Stomach (tissue), 9 donors: ENCODE results near the gene MYRFL. TPM values are rescaled to one million over a fixed set of nuclear protein-coding genes. Genes with fewer than 3 reads are reported as not detected.

Experiments
- DNase-seq, 2 donors: peaks; one replicate each; pipeline versions ENCODE4 v3.0.0 to v3.0.0-alpha.2; 2013 to 2019
- H3K27ac ChIP-seq, 5 donors: fragments of 200-600 bp in 4 of 5; sonication (generic) in 4 of 5; one replicate each; pipeline ENCODE4 v1.5.1; 2013 to 2019; ENCODE audit warnings: mild to moderate bottlenecking in 1 of 5, moderate library complexity in 1 of 5
- H3K27me3 ChIP-seq, 3 donors: fragments of 200-600 bp; sonication (generic); one replicate each; pipeline ENCODE4 v1.5.1; 2017 to 2019; ENCODE audit warnings: mixed run types in 1 of 3
- H3K36me3 ChIP-seq, 4 donors: fragments of 200-600 bp; sonication (generic); 1 replicate in 3 of 4; 2 replicates in 1 of 4; pipeline ENCODE4 v1.5.1; 2016 to 2019
- H3K4me1 ChIP-seq, 4 donors: fragments of 200-600 bp; sonication (generic); one replicate each; pipeline ENCODE4 v1.5.1; 2016 to 2019
- H3K4me3 ChIP-seq, 4 donors: fragments of 200-600 bp; sonication (generic) in 3 of 4; one replicate each; pipeline ENCODE4 v1.5.1; 2016 to 2019; ENCODE audit warnings: mild to moderate bottlenecking in 1 of 4
- H3K9me3 ChIP-seq, 4 donors: fragments of 200-600 bp; sonication (generic); one replicate each; pipeline ENCODE4 v1.5.1; 2016 to 2019
- EP300 ChIP-seq: sonication (generic); formaldehyde crosslinking; IDR thresholded peaks from one replicate; pipeline ENCODE4 v1.6.1; 2017; ENCODE audit warnings: antibody characterized with exemption
- POLR2A ChIP-seq, 4 donors: fragments of 450-650 bp; IDR thresholded peaks; one replicate each; pipeline ENCODE4 v1.6.1; 2016; ENCODE audit warnings: antibody characterized with exemption in 4 of 4, control low read depth in 2 of 4, mild to moderate bottlenecking in 1 of 4, moderate library complexity in 1 of 4
- POLR2AphosphoS5 ChIP-seq, 3 donors: sonication (generic); formaldehyde crosslinking; IDR thresholded peaks; one replicate each; pipeline ENCODE4 v1.6.1; 2016; ENCODE audit warnings: antibody characterized with exemption in 3 of 3
- WGBS, 5 donors: extraction: QIAGEN DNeasy Blood & Tissue Kit in 3 of 5; methylation state at CpG; one replicate each; pipeline versions ENCODE4 v1.1.5 to v1.1.7; 2013 to 2018; 5-methylcytosine and 5-hydroxymethylcytosine counted together
- intact Hi-C: fragments of 100-400 bp; cut with DNase I; formaldehyde crosslinking; loops from one replicate; pipeline ENCODE4 v1.15.1; 2023; ENCODE audit warnings: low total_unique reads
- polyA plus RNA-seq, 3 donors: library from polyadenylated mRNA; stranded (reverse); fragments of 200-250 nt; gene quantifications; one replicate each; pipeline ENCODE4 v1.2.3, GENCODE V29; 2013
- total RNA-seq, 5 donors: library from RNA; depleted of rRNA; stranded (reverse); fragments of >200 nt; gene quantifications; one replicate each; pipeline versions ENCODE4 v1.1.0 to v1.2.3, GENCODE V29; 2014 to 2016
- TF ChIP-seq, protein P1 (sequence below), 7 experiments: fragments of 450-650 bp in 4 of 7; fragments of 200-600 bp in 3 of 7; sonication (generic) in 3 of 7; IDR thresholded peaks; one replicate each; pipeline ENCODE4 v1.5.1; 2016 to 2019; ENCODE audit warnings: antibody characterized with exemption in 7 of 7, control low read depth in 2 of 7, mild to moderate bottlenecking in 1 of 7
- donor health status: healthy with polysubstance abuse.
- donor health status: Bipolar disorder and iron deficiency.
- donor health status: healthy.

MYRFL gene
- total and polyA plus RNA-seq, 8 donors, result 0.13 to 0.19 (median 0.18) TPM; not detected in 5

DNA sequence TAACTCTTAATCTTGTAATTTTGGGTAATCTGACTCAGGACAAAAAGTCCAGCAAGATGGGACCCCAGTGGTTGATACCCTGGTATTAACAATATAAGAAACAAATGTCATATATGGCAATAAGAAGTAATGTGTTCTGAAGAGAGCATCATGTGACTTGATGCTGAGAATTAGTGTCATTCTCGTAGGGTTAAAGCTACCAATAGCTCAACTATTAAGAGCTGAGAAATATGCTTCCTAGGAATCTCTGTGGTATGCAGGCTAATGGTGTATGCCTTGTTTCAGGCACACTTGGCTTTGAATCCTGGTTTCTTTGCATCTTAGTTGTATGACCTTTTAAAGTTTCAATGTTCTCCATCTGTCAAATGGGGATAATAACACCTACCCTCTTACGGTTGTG is 9.1 kb downstream of the MYRFL start:
- WGBS, 5 donors, result 69 to 83% (median 75%) methylated on average over 2 of the region's 2 CpGs
- Histone ChIP-seq H3K4me3 (no peak overlapping the region), H3K36me3 (no peaks in the 10 kb centered on the region), H3K4me1 (peaks cover 0 to 6% (median 2%) of the 10 kb centered on the region in 4 donors), H3K27ac (no peak overlapping the region), H3K27me3 (no peaks in the 10 kb centered on the region), H3K9me3 (no peaks in the 10 kb centered on the region)
- no peak for TF ChIP-seq POLR2AphosphoS5 (IDR thresholded peaks at IDR 0.05)
- TF ChIP-seq, protein P1, sequence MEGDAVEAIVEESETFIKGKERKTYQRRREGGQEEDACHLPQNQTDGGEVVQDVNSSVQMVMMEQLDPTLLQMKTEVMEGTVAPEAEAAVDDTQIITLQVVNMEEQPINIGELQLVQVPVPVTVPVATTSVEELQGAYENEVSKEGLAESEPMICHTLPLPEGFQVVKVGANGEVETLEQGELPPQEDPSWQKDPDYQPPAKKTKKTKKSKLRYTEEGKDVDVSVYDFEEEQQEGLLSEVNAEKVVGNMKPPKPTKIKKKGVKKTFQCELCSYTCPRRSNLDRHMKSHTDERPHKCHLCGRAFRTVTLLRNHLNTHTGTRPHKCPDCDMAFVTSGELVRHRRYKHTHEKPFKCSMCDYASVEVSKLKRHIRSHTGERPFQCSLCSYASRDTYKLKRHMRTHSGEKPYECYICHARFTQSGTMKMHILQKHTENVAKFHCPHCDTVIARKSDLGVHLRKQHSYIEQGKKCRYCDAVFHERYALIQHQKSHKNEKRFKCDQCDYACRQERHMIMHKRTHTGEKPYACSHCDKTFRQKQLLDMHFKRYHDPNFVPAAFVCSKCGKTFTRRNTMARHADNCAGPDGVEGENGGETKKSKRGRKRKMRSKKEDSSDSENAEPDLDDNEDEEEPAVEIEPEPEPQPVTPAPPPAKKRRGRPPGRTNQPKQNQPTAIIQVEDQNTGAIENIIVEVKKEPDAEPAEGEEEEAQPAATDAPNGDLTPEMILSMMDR (IDR thresholded peaks at IDR 0.05), result no peak
- TF ChIP-seq POLR2A (IDR thresholded peaks at IDR 0.05), result no peak
- TF ChIP-seq EP300, result no peak
- DNase-seq, result no peak
- intact Hi-C loops, result no loop called here

DNA sequence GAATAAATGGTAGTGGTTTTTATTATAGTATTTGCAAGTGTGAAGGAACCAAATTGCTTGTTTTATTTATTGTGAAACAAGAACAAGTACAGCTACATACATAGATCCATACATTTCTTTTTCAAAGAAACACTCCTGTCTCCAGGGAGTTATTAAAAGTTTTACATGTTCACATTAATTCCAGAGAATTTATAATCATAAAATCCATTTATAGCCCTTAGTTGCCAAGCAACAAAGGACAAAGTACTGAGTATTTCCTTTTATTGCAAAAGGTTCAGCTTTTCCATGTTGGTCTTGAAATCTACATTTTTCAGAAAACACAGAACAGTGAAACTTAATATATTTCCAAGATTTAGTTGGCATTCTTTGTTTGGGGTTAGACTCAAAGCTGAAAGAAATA is 9.5 kb downstream of the MYRFL start:
- Histone ChIP-seq H3K4me3 (no peak overlapping the region), H3K36me3 (no peaks in the 10 kb centered on the region), H3K27me3 (no peaks in the 10 kb centered on the region), H3K27ac (no peak overlapping the region), H3K9me3 (no peaks in the 10 kb centered on the region), H3K4me1 (peaks cover 0 to 6% (median 2%) of the 10 kb centered on the region in 4 donors)
- TF ChIP-seq EP300, result no peak
- intact Hi-C loops, result no loop called here
- no peak for DNase-seq

DNA sequence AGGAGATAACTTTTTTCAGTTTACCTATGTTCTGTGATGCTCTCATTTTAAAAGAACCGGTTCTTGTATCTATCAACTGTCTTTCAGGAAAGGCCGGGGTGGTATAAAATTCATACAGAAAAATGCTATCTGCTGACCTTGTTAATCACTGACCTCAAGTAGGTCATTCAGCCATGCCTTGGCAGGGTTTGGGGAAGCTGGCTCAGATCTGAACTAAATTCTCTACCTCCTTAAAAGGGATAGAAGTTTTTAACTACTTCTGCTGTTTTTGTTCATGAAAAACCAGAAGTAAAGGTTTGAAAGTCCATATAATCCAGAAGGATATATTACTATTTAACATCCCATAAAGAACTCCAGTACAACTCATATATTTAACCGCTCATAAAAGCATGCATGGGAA is 10.1 kb downstream of the MYRFL start:
- H3K4me1 ChIP-seq, result peaks cover 0 to 6% (median 2%) of the 10 kb centered on the region in 4 donors
- intact Hi-C loops, result no loop called here
- WGBS, 5 donors, result 46 to 57% (median 55%) methylated on average over 3 of the region's 3 CpGs
- TF ChIP-seq POLR2AphosphoS5 (IDR thresholded peaks at IDR 0.05), result no peak
- TF ChIP-seq POLR2A (IDR thresholded peaks at IDR 0.05), result no peak
- TF ChIP-seq EP300, result no peak
- TF ChIP-seq, protein P1 (IDR thresholded peaks at IDR 0.05), result no peak
- H3K9me3 ChIP-seq, result no peaks in the 10 kb centered on the region
- no peaks in the 10 kb centered on the region for H3K36me3 ChIP-seq
- no peaks in the 10 kb centered on the region for H3K27me3 ChIP-seq
- H3K27ac ChIP-seq, result no peak overlapping the region
- H3K4me3 ChIP-seq, result no peak overlapping the region
- no peak for DNase-seq

DNA sequence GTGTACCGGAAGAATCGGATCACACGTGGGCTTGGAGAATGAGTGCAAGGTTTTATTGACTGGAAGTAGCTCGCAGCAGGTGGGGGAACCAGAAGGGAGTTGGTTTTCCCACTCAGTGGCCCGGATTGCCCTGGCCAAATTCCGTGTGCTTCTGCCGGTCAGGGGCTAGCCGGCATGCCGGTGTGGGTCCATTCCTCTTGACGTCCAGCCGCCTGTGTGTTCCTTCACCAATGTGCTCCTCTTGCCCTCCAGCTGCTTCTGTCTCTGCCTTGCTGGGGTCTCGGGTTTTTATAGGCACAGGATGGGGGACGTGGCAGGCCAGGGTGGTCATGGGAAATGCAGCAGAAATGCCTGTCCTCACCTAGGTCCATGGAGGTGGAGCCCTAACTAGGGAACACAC is 11.0 kb downstream of the MYRFL start:
- no peak for TF ChIP-seq EP300
- TF ChIP-seq, protein P1 (IDR thresholded peaks at IDR 0.05), result no peak
- no peak for TF ChIP-seq POLR2AphosphoS5 (IDR thresholded peaks at IDR 0.05)
- TF ChIP-seq POLR2A (IDR thresholded peaks at IDR 0.05), result no peak

DNA sequence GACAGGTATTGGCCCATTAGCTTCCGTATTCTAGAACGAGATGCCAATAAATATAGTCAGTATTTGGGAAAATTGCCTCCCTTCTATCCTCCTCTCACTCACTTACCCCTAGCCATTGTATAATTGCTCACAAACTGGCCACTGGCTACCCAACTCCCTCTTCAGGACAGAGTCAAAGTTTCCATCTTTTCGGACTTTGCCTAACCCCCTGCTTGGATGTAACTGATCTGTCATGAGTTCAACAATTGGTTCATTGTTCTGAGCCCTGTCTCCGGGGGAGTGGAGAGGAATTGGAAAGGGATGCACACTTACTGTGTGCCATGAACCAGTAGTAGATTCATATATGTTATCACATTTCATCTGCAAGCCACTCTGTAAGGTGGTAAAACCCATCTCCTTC is 12.2 kb downstream of the MYRFL start:
- no peaks in the 10 kb centered on the region for H3K9me3 ChIP-seq
- TF ChIP-seq EP300 (no peak), POLR2A (IDR thresholded peaks at IDR 0.05) (no peak), POLR2AphosphoS5 (IDR thresholded peaks at IDR 0.05) (no peak)
- TF ChIP-seq, protein P1 (IDR thresholded peaks at IDR 0.05), result no peak
- intact Hi-C loops, result no loop called here
- peaks cover 0 to 6% (median 2%) of the 10 kb centered on the region in 4 donors for H3K4me1 ChIP-seq
- WGBS, 5 donors, result 89 to 96% (median 90%) methylated on average over 4 of the region's 4 CpGs
- peaks cover 0 to 4% (median 0%) of the 10 kb centered on the region in 3 donors for H3K27me3 ChIP-seq
- no peak overlapping the region for H3K4me3 ChIP-seq
- no peaks in the 10 kb centered on the region for H3K36me3 ChIP-seq
- no peak for DNase-seq
- H3K27ac ChIP-seq, result no peak overlapping the region

More for the DNA sequence above, 11.0 kb downstream of the MYRFL start:
- 92 to 96% (median 94%) methylated on average over 13 of the region's 13 CpGs for WGBS, 5 donors
- DNase-seq, result no peak
- no peaks in the 10 kb centered on the region for H3K9me3 ChIP-seq
- H3K27me3 ChIP-seq, result no peaks in the 10 kb centered on the region
- no peak overlapping the region for H3K4me3 ChIP-seq
- no peak overlapping the region for H3K27ac ChIP-seq
- no peaks in the 10 kb centered on the region for H3K36me3 ChIP-seq
- peaks cover 0 to 6% (median 2%) of the 10 kb centered on the region in 4 donors for H3K4me1 ChIP-seq
- intact Hi-C loops, result no loop called here
